Endodermal cell (in vitro differentiated cells): ENCODE measurements around the gene RSPH9. TPM values are rescaled to one million over a fixed set of nuclear protein-coding genes. Genes with fewer than 3 reads are reported as not detected.

Experiments
- DNase-seq: peaks from one replicate; pipeline ENCODE4 v3.0.0-alpha.2; 2017
- H3K27ac ChIP-seq: 2 replicates; pipeline ENCODE4 v1.5.1; 2013; ENCODE audit warnings: mild to moderate bottlenecking, low read depth, low read length, moderate library complexity
- H3K27me3 ChIP-seq: 2 replicates; pipeline ENCODE4 v1.6.1; 2013; ENCODE audit warnings: mild to moderate bottlenecking, low read length, moderate library complexity; ENCODE audit not compliant: insufficient read depth, control insufficient read depth, poor library complexity, severe bottlenecking
- H3K36me3 ChIP-seq: 2 replicates; pipeline ENCODE4 v1.7.0; 2013; ENCODE audit warnings: mild to moderate bottlenecking, low read length, moderate library complexity; ENCODE audit not compliant: control insufficient read depth, insufficient read depth
- H3K4me1 ChIP-seq: one replicate; pipeline ENCODE4 v1.7.0; 2013; ENCODE audit warnings: low read length; ENCODE audit not compliant: control insufficient read depth, insufficient read depth
- H3K4me3 ChIP-seq: 2 replicates; pipeline ENCODE4 v1.5.1; 2013; ENCODE audit warnings: mild to moderate bottlenecking, low read length, moderate library complexity
- H3K9ac ChIP-seq: 2 replicates; pipeline ENCODE4 v1.6.1; 2013; ENCODE audit warnings: mild to moderate bottlenecking, low read length, moderate library complexity; ENCODE audit not compliant: poor library complexity, severe bottlenecking; ENCODE audit errors: extremely low read depth
- H3K9me3 ChIP-seq: 2 replicates; pipeline ENCODE4 v1.6.1; 2013; ENCODE audit warnings: mild to moderate bottlenecking, low read length, moderate library complexity; ENCODE audit not compliant: control insufficient read depth
- H3K27ac Mint-ChIP-seq: 2 replicates; pipeline ENCODE4 v1.8.0; 2020; ENCODE audit warnings: mixed read lengths
- H3K27me3 Mint-ChIP-seq: 2 replicates; pipeline ENCODE4 v1.8.0; 2021; ENCODE audit warnings: mild to moderate bottlenecking, mixed read lengths; ENCODE audit not compliant: insufficient read depth
- H3K36me3 Mint-ChIP-seq: 2 replicates; pipeline ENCODE4 v1.8.0; 2020; ENCODE audit warnings: low read depth, mixed read lengths
- H3K4me1 Mint-ChIP-seq: 2 replicates; pipeline ENCODE4 v1.8.0; 2020; ENCODE audit warnings: mixed read lengths
- H3K4me3 Mint-ChIP-seq: 2 replicates; pipeline ENCODE4 v1.8.0; 2020; ENCODE audit warnings: mild to moderate bottlenecking, moderate library complexity, mixed read lengths
- H3K9me3 Mint-ChIP-seq: 2 replicates; pipeline ENCODE4 v1.8.0; 2020; ENCODE audit warnings: mild to moderate bottlenecking, mixed read lengths
- CTCF ChIP-seq: fragments of 200-600 bp; sonication (generic); conservative IDR thresholded peaks from 2 replicates; pipeline ENCODE4 v1.5.0; 2021; ENCODE audit warnings: antibody characterized with exemption, mild to moderate bottlenecking
- WGBS, 2 experiments: methylation state at CpG; one replicate each; pipeline versions ENCODE4 v1.1.5 to v1.1.7; 2013; ENCODE audit warnings: missing lambda C conversion rate in 2 of 2, mixed read lengths in 1 of 2; ENCODE audit not compliant: insufficient coverage in 1 of 2, insufficient read length in 1 of 2; 5-methylcytosine and 5-hydroxymethylcytosine counted together
- total RNA-seq, 2 donors: library from RNA; stranded (reverse); fragmentation: NEBNext Ultra II Directional in 1 of 2; extraction: Animal tissue kit (Norgen Biotek cat#: 25700) in 1 of 2; gene quantifications; 2 replicates in 1 of 2; 3 replicates in 1 of 2; pipeline ENCODE4 v1.2.1, GENCODE V29; 2021

The RSPH9 gene
- total RNA-seq, 2 donors from 2014 or later = 0.44 to 0.64 TPM

GRCh38 chr6:43671011-43671800 is 26.4 kb downstream of the RSPH9 start:
- DNase-seq = no peak
- 91 to 95% methylated on average over 6 to 8 of the region's 8 CpGs for WGBS, 2 experiments
- TF ChIP-seq CTCF = no peak
- peak overlapping the region; percentile 62 for H3K27ac Mint-ChIP-seq
- H3K4me1 ChIP-seq = peaks cover 18% of the 10 kb centered on the region
- H3K36me3 Mint-ChIP-seq = peaks cover 42% of the 10 kb centered on the region
- H3K27me3 ChIP-seq = no peaks in the 10 kb centered on the region
- peaks cover 34% of the 10 kb centered on the region for H3K4me1 Mint-ChIP-seq
- H3K4me3 Mint-ChIP-seq = no peak overlapping the region
- H3K9me3 ChIP-seq = no peaks in the 10 kb centered on the region
- no peaks in the 10 kb centered on the region for H3K27me3 Mint-ChIP-seq
- H3K9ac ChIP-seq = no peak overlapping the region
- no peaks in the 10 kb centered on the region for H3K9me3 Mint-ChIP-seq
- no peak overlapping the region for H3K4me3 ChIP-seq
- H3K36me3 ChIP-seq = peaks cover 50% of the 10 kb centered on the region
- no peak overlapping the region for H3K27ac ChIP-seq

GRCh38 chr6:43671801-43672690 is 27.2 kb downstream of the RSPH9 start:
- H3K4me1 ChIP-seq = peaks cover 18% of the 10 kb centered on the region
- TF ChIP-seq CTCF = no peak
- peaks cover 30% of the 10 kb centered on the region for H3K4me1 Mint-ChIP-seq
- WGBS, 2 experiments = 91 to 96% methylated on average over 8 to 16 of the region's 16 CpGs
- H3K9me3 Mint-ChIP-seq = no peaks in the 10 kb centered on the region
- H3K27me3 ChIP-seq = no peaks in the 10 kb centered on the region
- H3K36me3 ChIP-seq = peaks cover 58% of the 10 kb centered on the region
- H3K4me3 ChIP-seq = no peak overlapping the region
- no peak for DNase-seq
- H3K27me3 Mint-ChIP-seq = no peaks in the 10 kb centered on the region
- H3K27ac ChIP-seq = no peak overlapping the region
- H3K9me3 ChIP-seq = no peaks in the 10 kb centered on the region
- no peak overlapping the region for H3K27ac Mint-ChIP-seq
- H3K9ac ChIP-seq = no peak overlapping the region
- no peak overlapping the region for H3K4me3 Mint-ChIP-seq
- peaks cover 44% of the 10 kb centered on the region for H3K36me3 Mint-ChIP-seq

GRCh38 chr6:43673444-43674084 is 28.7 kb downstream of the RSPH9 start:
- Mint-ChIP-seq H3K36me3 (peaks cover 55% of the 10 kb centered on the region), H3K4me1 (peaks cover 15% of the 10 kb centered on the region), H3K9me3 (no peaks in the 10 kb centered on the region), H3K27ac (no peak overlapping the region), H3K4me3 (no peak overlapping the region), H3K27me3 (no peaks in the 10 kb centered on the region)
- WGBS, 2 experiments = 93 to 94% methylated on average over 11 to 15 of the region's 15 CpGs
- TF ChIP-seq CTCF = no peak
- no peak overlapping the region for H3K9ac ChIP-seq
- no peak overlapping the region for H3K27ac ChIP-seq
- no peak for DNase-seq
- no peaks in the 10 kb centered on the region for H3K27me3 ChIP-seq
- H3K9me3 ChIP-seq = no peaks in the 10 kb centered on the region
- H3K4me3 ChIP-seq = no peak overlapping the region
- H3K4me1 ChIP-seq = peaks cover 7% of the 10 kb centered on the region
- H3K36me3 ChIP-seq = peaks cover 73% of the 10 kb centered on the region
